Astrocyte of the hippocampus (primary cell): ENCODE results near the gene FCER2.
"Not testable (repeated sequence)": the region's sequence is repeated elsewhere in the genome, so short reads cannot be mapped to it uniquely, and the experiment has no call there.

ENCODE experiments used
- DNase-seq: peaks from one replicate; pipeline ENCODE4 v3.0.0; 2011; ENCODE audit warnings: low read depth, low spot score

The FCER2 gene, protein sequence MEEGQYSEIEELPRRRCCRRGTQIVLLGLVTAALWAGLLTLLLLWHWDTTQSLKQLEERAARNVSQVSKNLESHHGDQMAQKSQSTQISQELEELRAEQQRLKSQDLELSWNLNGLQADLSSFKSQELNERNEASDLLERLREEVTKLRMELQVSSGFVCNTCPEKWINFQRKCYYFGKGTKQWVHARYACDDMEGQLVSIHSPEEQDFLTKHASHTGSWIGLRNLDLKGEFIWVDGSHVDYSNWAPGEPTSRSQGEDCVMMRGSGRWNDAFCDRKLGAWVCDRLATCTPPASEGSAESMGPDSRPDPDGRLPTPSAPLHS

DNA sequence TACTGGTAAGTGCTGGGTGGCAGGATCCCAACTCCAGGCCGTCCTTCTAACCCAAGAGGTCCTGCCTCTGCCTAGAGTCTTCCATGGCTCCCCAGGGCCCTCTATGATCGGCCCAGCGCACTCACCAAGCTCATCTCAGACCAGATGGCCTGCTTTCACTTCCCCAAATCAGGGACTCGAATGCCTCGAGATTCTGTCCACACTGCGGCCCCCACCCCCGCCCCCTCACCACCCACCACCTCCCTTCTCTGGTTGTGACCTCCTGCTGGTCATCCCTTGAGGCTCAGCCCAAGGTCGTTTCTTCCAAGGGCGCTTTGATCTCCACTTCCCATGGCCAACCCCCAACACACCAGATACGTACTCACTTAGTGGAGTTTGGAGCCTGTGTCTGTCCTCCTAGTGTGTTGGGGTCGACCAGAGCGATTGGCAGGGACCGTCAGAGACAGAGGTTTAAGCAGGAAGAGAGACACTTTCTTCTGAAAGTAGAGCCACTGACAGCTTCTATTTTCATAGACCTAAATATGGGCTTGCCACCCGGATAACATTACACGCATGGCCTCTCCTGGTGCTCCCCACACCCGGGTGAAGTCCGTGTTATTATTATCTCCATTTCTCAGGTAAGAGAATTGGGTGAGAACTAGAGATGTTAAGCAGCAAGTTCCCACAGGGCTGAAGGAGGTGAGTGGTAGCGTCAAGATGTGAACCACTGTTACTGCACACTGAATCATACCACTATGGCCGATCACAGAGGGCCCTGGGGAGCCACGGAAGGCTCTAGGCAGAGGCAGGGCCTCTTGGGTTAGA is at the start of gene FCER2:
Gene FCER2, minus strand, starts transcription at position 478 of the 804 bp plus-strand sequence. CDS start 2,371 bp downstream, outside the sequence.
- DNase-seq, result no peak

DNA sequence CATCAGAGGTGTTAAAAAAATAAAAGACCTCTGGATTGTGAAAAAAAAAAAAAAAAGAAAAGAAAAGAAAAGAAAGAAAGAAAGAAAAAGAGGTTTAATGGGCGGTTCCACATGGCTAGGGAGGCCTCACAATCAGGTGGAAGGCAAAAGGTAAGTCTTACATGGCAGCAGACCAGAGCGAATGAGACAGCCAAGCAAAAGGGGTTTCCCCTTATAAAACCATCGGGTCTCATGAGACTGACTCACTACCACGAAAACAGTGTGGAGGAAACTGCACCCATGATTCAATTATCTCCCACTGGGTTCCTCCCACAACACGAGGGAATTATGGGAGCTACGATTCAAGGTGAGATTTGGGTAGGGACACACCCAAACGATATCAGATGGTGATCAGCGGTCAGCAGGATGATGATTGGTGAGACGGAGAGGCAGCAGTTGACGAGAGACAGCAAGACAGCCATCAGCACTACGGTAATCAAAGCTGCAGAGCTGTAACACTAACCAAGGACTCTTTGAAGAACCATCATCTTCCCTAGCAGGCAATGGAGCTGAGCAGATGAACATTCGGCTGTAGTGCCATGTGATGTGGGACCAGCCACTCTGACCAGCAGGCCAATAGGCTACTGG is 49.3 kb upstream of the FCER2 start:
- DNase-seq, result no peak

DNA sequence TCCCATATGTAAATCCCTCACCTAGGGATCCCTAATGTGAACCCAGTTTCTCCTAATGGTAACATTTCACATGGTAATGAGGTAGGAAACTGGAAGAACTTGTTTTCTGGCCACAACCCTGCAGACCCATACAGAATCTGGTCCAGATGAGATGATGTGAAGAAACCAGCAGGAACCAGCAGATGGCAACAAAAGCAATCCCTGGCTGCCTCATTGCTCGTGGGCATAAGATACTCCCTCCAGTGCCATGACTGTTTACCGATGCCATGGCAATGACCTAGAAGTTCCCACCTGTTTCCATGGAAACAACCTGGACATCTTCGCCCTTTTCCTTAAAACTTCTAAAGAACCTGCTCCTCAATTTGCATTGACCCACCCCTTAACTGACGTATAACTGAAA is 46.8 kb upstream of the FCER2 start:
- no peak for DNase-seq

DNA sequence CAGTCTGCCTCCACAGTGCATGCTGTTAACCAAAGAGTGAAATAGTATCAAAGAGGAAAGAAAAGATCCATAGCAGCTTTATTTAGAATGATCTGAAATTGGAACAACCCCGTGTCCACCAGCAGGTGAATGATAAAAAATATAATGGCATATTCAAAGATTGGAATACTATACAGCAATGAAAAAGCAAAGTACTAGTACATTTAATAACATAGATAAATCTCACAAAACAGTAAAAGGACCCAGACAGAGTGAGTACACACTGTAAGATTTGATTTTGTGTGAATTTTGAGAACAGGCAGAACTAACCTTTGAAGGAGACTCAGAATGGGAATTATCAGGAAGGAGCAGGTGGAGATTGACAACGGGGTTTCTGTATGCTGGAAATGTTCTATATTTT is 46.2 kb upstream of the FCER2 start:
- DNase-seq, result no peak

DNA sequence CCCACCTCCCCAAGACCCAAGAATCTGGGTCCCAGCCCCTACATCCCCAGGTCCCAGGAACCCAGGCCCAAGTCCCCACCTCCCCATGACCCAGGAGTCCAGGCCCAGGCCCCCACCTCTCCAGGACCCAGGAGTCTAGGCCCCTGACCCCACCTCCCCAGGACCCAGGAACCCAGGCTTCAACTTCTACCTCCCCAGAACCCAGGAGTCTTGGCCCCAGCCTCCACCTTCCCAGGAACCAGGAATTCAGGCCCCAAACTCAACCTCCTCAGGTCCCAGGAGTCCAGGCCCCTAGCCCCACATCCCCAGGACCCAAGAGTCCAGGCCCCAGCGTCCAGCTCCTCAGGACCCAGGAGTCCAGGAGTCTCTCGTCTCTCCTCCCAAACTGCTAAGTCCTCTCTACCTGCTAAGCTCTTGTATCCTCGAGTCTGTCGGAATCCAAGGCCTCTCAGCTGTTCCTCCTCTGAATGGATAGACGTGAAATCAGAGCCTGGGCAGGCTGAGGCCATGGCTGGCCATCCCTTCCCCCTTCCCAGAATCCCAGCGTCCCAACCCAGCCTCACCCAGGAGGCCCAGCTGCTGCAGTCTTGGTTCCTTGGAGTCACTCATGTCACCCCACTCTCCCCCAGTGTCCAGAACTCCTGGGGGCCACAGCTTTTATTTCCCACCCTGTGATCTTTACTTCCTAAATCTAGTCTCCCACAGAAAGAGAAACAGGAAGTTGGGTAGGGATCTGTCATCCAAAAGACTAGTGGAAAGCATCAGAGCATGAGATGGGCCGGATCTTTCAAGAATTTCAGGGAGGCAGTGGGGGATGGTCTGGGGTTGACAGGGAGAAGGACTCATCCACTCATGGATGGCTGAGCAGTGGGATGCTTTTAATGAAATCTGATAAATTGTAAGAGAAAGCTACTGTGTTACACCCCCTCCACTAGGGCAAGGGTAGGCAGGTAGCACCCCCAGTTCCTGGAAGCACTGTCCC is 45.3 kb upstream of the FCER2 start, which contains the start of gene CD209:
Gene CD209, minus strand, starts transcription at position 632 of the 982 bp plus-strand sequence. Its CDS starts 23 bp downstream, at position 609.
- no peak for DNase-seq

DNA sequence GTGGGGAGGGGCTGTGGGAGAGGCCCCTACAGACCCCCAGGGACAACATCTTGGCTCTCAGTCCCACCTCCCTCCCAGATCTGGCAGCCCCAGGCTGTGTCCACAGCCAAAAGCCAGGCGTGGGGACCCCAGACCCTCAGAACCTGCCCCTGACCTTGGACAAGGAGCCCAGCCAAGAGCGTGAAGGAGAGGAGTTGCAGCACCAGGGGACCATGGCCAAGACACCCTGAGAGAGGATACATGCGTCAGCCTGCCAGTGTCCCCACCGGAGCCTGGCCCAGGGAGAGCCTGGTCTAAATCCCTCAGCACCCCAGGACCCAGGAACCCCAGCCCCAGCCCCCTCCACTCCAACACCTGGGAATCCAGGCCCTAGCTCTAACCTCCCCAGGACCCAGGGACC is 44.4 kb upstream of the FCER2 start:
- not testable (repeated sequence) for DNase-seq

DNA sequence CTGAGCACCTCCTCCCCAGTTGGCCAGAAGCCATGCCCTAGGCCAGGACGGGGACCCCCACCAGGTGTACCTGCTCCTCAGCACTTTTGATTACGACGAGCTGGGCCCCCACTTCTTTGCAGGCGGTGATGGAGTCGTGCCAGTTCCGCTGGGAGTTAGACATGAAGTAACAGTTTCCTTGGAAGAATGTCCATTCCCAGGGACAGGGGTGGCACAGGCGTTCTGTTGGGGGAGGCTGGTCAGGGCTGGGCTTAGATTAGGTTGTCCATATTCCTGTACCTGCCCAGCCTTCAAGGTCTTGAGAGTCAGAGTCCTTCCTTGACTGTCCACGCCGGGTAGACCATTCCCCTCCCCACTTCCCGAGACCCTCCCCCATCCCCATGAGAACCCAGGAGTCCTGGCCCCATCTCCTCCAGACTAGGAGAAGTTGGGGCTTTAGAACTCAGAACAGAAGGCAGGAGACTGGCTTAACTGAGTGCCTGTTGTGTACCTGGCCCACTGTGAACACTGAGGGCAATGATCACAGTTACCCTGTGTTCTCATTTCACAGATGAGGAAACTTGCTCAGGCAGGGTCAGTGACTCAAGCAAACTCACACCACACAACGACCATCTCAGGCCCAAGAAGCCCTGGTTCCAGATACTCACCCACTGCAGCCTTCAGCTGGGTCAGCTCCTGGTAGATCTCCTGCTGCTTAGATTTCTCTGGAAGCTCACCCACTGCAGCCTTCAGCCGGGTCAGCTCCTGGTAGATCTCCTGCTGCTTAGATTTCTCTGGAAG is 43.1 kb upstream of the FCER2 start:
- no peak for DNase-seq

DNA sequence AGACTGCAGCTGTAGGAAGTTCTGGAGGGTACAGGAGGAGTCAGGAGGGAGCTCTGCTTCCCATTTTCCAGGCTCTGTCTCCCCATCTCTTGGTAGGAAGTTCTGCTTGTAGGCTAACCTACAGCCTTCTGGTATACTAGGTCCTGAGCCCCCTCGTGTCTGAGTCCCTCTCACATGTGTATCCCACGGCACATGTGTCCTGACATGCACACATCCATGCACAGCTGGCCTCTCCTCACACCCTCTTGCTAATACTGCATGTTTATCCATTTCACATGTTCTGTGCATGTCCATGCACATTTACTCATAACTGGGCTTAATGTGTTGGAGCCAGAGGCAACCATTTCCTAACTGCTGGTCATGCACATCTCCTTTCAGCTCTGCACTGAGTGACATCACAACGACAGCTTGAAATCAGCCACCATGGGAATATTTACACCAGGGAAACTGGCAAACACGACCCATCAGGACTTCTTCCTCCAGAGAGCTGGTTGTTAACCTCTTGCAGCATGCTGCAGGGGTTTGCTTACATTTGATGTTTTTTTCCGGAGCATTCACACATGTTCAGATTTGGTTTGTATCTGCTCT is 42.4 kb upstream of the FCER2 start:
- DNase-seq, result no peak

DNA sequence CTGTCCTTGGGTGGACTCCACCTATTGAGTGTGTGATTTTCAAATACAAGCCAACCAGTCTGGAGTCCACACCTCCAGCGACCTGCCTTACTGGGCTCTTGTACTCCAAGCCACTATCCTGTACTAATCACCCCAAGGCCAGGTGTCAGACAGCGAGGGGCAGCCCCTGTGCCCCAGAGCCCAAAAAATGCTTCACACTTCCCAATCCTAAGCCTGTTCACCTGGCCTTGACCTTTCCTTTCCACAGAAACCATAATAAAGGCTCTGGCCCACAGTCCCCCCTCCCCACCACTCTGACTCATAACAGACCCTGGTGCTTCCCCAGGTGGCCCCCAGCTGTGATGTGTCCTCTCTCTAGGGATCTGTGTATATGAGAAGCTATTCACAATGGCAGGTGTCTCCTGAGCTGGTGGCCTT is 41.5 kb upstream of the FCER2 start:
- no peak for DNase-seq

DNA sequence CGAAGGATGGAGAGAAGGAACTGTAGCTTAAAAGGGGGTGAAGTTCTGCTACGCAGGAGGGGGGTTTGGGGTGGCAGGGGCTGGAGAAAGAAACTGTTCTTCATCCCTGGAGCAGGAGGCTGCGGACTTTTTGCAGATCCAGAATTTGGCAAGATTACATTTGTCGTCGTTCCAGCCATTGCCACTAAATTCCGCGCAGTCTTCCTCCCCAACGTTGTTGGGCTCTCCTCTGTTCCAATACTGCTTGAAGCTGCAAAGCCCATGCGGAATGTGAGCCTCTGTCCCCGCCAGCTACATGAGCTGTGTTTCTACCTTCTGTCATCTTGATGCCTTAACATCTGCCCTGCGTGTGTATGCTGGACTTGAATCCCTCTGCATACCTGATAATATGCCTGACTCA is 41.1 kb upstream of the FCER2 start:
- DNase-seq, result no peak

DNA sequence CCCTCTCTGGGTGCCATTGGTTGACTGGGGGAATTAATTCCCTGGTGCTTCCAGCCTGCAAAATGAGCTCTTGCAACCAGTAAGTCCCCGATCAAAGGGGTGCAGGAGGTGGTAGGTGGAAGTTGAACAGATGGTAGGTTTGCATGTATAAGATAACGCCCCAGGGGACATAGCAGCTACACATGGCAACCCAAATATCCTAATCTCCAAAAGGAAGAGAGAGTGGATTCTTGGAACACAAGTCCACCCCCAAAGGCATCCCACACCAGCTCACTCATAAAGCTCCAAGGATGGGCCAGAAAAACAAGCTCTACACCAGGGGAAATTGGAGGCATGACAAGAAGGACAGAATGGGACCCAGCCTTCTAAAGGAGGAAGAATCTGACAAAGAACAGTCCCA is 40.6 kb upstream of the FCER2 start:
- DNase-seq, result no peak

DNA sequence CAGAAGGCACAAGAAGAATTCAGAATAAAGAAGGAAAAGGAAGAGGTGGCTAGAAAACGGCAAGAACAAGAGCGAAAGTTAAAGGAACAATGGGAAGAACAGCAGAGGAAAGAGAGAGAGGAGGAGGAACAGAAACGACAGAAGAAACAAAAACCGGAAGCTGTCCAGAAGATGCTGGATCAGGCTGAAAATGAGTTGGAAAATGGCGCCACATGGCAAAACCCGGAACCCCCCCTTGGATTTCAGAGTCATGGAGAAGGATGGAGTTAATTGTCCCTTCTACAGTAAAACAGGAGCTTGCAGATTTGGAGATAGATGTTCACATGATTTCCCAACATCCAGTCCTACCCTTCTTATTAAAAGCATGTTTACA is 38.7 kb upstream of the FCER2 start:
- no peak for DNase-seq

DNA sequence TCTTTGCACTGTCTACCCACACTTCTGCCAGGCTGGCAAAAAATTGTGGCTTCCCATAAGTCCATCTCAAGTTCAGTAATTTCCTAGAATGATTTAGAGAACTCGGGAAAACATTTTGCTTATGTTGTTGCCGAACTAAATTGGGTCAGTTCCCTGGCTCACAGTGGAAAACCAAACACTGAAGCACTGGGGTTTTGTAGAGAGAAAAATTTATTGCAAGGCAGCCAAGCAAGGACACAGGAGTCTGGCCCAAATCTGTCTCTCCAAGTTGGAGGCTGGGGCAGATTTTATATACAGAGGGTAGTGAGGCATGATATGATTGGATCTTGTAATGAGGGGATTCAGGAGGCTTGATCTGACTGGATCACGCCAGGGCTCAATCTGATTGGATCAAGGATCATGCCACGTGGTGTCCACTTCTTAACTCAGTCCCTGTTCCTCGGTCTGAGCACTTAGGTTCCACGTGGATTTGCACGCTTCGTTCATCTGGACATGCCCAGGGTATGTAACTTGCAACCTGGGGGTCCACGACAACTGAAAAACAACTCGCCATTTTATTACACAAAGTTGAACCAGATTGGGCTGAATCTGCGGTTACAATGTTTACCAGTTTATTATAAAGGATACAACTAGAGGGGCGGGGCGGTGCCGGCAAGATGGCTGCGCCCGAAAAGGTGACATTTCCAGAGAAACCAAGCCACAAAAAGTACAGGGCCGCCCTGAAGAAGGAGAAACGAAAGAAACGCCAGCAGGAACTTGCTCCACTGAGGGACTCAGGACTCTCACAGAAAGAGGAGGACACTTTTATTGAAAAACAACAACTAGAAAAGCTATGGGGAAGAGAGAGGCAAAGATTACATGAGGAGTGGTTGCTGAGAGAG is 38.1 kb upstream of the FCER2 start:
- DNase-seq, result no peak

DNA sequence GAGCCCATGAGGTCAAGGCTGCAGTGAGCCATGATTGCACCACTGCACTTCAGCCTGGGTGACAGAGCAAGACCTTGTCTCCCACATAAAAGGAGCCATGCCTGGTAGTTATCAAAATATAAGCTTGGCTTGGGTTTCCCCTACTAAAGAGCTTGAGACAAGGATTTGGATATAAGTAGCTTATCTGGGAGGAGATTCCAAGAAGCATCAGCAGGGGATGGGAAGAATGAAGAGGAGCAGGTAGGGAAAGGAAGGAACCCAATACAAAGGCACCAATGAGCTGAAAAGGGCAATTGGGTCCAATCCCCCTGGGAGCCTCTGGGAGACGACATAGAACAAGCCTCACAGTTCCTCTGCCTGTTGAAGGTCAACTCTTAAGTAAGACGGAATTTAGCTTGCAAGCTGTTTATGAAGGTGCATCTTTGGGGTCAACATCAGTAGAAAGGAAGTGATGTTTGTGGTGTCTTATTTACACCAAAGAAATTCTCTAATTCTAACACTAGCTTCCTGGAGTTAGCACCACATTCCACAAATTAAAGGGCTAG is 37.4 kb upstream of the FCER2 start:
- DNase-seq, result no peak

DNA sequence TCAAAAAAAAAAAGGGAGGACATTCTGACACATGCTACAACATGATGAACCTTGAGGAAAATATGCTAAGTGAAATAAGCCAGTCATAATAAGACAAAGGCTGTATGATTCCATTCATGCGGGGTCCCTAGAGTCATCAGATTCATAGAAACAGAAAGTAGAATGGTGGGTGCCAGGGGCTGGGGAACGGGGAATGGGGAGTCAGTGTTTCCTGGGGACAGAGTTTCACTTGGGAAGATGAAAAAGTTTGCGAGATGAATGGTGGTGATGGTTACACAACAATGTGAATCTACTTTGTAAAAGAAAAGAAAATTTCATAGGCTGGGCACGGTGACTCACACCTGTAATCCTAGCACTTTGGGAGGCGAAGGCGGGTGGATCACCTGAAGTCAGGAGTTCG is 36.1 kb upstream of the FCER2 start:
- no peak for DNase-seq

DNA sequence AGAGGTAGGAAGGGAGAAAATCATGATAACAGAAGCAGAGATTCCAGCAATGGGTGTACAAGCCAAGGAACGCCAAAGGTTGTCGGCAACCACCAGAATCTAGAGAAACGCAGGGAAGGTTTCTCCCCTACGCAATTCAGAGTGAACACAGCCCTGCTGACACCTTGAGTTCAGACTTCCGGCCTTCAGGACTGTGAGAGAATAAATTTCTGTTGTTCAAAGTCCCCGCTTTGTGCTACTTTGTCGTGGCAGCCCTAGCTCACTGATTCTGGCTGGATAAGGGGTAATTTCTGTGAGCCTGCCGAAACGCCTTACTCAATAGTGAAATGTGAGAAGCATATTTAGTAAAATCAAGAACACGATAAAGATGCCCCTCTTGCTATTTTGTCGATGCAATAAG is 35.3 kb upstream of the FCER2 start:
- DNase-seq, result no peak

DNA sequence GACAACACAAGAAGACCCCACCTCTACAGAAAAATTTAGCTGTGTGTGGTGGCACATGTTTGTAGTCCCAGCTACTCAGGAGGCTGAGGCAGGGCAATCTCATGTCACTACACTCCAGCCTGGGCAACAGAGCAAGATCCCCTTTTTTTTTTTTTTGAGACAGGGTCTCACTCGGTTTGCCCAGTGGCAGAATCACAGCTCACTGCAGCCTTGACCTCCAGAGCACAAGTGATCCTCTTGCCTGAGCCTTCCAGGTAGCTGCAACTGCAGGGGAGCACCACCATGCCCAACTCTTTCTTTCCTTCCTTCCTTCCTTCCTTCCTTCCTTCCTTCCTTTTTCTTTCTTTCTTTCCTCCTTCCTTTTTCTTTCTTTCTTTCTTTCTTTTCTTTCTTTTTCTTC is 34.2 kb upstream of the FCER2 start:
- DNase-seq, result no peak

DNA sequence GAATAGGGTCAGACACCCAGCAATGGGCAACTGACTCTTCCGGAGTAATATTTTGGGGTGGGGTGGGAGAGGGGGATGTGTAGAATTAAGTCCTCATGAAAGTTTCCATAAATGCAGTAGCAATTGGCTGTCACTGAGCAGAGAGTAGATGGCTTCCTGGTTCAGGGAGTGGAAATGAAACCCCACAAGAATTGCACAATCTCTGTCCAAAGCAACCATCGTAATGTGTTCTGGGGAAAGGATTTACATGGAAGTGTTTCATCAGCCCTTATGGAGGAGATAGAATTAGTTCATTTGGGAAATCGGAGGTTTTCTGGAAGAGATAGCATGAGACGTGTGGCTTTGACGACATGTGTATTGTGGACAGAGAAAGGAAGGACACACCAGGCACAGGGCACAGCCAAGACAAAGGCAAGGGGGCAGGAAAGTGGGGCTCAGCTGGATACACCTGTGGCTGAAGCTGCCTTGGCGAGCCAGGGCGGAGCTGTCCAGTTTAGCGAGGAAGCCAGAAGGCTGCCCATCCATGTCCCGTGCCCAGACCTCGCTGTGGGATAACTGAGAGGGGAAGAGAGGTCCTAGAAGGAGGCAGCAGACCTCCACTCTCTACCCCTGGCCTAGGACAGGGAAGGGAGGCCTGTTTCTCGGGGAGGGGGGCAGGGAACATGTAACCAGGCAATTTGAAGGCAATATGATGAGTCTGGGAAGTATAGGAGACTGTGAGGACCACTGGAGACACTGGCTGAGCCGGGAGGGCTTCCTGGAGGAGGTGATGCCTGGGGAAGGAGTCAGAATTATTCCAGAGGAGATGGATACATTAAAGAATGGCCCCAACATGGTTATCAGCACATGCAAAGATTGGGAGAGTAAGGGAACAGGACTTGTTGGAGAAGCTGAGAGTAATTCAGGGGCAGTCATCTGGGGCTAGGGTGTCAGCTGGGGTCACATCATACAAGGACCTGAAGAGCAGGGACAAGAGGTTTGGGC is 32.6 kb upstream of the FCER2 start:
- DNase-seq, result no peak
